ENCODE measurements around the gene ANGPT4.

ANGPT4 gene

GRCh38 chr20:916125-916799 lies at the start of gene ANGPT4:
Gene ANGPT4, minus strand, starts transcription at chr20:916334. Its CDS starts 120 bp downstream, at chr20:916214.
- no peak for DNase-seq

GRCh38 chr20:963795-964194 lies 47.7 kb upstream of the ANGPT4 start:
- DNase-seq, result no peak

- no peak for DNase-seq
Measured at GRCh38 chr20:962683-963082, 46.5 kb upstream of the ANGPT4 start.

GRCh38 chr20:962223-962622 lies 46.1 kb upstream of the ANGPT4 start:
- DNase-seq, result no peak

- DNase-seq, result no peak
Measured at GRCh38 chr20:961768-962167, 45.6 kb upstream of the ANGPT4 start.

- no peak for DNase-seq
Measured at GRCh38 chr20:959996-960615, 44.0 kb upstream of the ANGPT4 start.

- no peak for DNase-seq
Measured at GRCh38 chr20:958936-959815, 43.0 kb upstream of the ANGPT4 start.

- DNase-seq, result no peak
Measured at GRCh38 chr20:957544-957943, 41.4 kb upstream of the ANGPT4 start.

GRCh38 chr20:956330-956951 lies 40.3 kb upstream of the ANGPT4 start:
- DNase-seq, result no peak

- no peak for DNase-seq
Measured at GRCh38 chr20:955656-956055, 39.5 kb upstream of the ANGPT4 start.

GRCh38 chr20:955111-955510 lies 39.0 kb upstream of the ANGPT4 start:
- DNase-seq, result no peak

- no peak for DNase-seq
Measured at GRCh38 chr20:953742-954141, 37.6 kb upstream of the ANGPT4 start.

GRCh38 chr20:952196-952795 lies 36.2 kb upstream of the ANGPT4 start:
- no peak for DNase-seq

GRCh38 chr20:951384-952169 lies 35.4 kb upstream of the ANGPT4 start:
- DNase-seq, result no peak

- DNase-seq, result no peak
Measured at GRCh38 chr20:949717-950116, 33.6 kb upstream of the ANGPT4 start.

- DNase-seq, result no peak
Measured at GRCh38 chr20:946826-947225, 30.7 kb upstream of the ANGPT4 start.

- DNase-seq, result no peak
Measured at GRCh38 chr20:945841-946240, 29.7 kb upstream of the ANGPT4 start.

- no peak for DNase-seq
Measured at GRCh38 chr20:944774-945410, 28.8 kb upstream of the ANGPT4 start.

- DNase-seq, result no peak
Measured at GRCh38 chr20:944148-944547, 28.0 kb upstream of the ANGPT4 start.

- DNase-seq, result no peak
Measured at GRCh38 chr20:942611-943010, 26.5 kb upstream of the ANGPT4 start.

GRCh38 chr20:940926-941325 lies 24.8 kb upstream of the ANGPT4 start:
- DNase-seq, result no peak

GRCh38 chr20:939606-940005 lies 23.5 kb upstream of the ANGPT4 start:
- no peak for DNase-seq

Measured in T1000 (cell line).